ENCODE results near the gene ANTXRL. TPM values are rescaled to one million over a fixed set of nuclear protein-coding genes. Genes with fewer than 3 reads are reported as not detected.
"Not testable (repeated sequence)": the region's sequence is repeated elsewhere in the genome, so short reads cannot be mapped to it uniquely, and the experiment has no call there.

The ANTXRL gene
- total and polyA plus RNA-seq, 2 donors, result 0.39 to 0.57 TPM

GRCh38 chr10:46304062-46304461 is 17.3 kb downstream of the ANTXRL start:
- Histone ChIP-seq H3K27me3 (ENCODE audit: control insufficient read depth in 2 of 2, insufficient read depth in 1 of 2, low read length in 1 of 2) (no peaks in the 10 kb centered on the region), H3K27ac (ENCODE audit: low read depth in 1 of 2, low read length in 1 of 2) (no peak overlapping the region), H3K36me3 (ENCODE audit: control insufficient read depth in 2 of 2, insufficient read depth in 2 of 2, low read length in 1 of 2) (no peaks in the 10 kb centered on the region), H3K4me1 (ENCODE audit: control insufficient read depth in 2 of 2, insufficient read depth in 2 of 2, low read length in 2 of 2) (peaks cover 27 to 32% of the 10 kb centered on the region in 2 donors), H3K4me3 (ENCODE audit: low read length in 2 of 2) (no peak overlapping the region), H3K9me3 (ENCODE audit: control insufficient read depth in 2 of 2, insufficient read depth in 1 of 2, low read length in 1 of 2) (no peaks in the 10 kb centered on the region)
- no peak for DNase-seq (ENCODE audit: low read depth in 6 of 9, low spot score in 9 of 9)
- 97% methylated on average over 3 of the region's 3 CpGs for WGBS

- peaks cover 21 to 26% of the 10 kb centered on the region in 2 donors for H3K4me1 ChIP-seq (ENCODE audit: control insufficient read depth in 2 of 2, insufficient read depth in 2 of 2, low read length in 2 of 2)
- H3K36me3 ChIP-seq (ENCODE audit: control insufficient read depth in 2 of 2, insufficient read depth in 2 of 2, low read length in 1 of 2); DNase-seq (ENCODE audit: low read depth in 6 of 9, low spot score in 9 of 9); H3K4me3 ChIP-seq (ENCODE audit: low read length in 2 of 2); H3K27me3 ChIP-seq (ENCODE audit: control insufficient read depth in 2 of 2, insufficient read depth in 1 of 2, low read length in 1 of 2); H3K9me3 ChIP-seq (ENCODE audit: control insufficient read depth in 2 of 2, insufficient read depth in 1 of 2, low read length in 1 of 2); H3K27ac ChIP-seq (ENCODE audit: low read depth in 1 of 2, low read length in 1 of 2): not testable (repeated sequence)
- WGBS, result 97% methylated on average over 5 of the region's 5 CpGs
These were observed 17.9 kb downstream of the ANTXRL start for GRCh38 chr10:46304671-46305070.

- Histone ChIP-seq H3K4me3 (ENCODE audit: low read length in 2 of 2) (no peak overlapping the region), H3K4me1 (ENCODE audit: control insufficient read depth in 2 of 2, insufficient read depth in 2 of 2, low read length in 2 of 2) (peaks cover 15 to 20% of the 10 kb centered on the region in 2 donors), H3K9me3 (ENCODE audit: control insufficient read depth in 2 of 2, insufficient read depth in 1 of 2, low read length in 1 of 2) (no peaks in the 10 kb centered on the region), H3K27ac (ENCODE audit: low read depth in 1 of 2, low read length in 1 of 2) (peak overlapping the region in 1 of 2 donors; percentile 10), H3K27me3 (ENCODE audit: control insufficient read depth in 2 of 2, insufficient read depth in 1 of 2, low read length in 1 of 2) (no peaks in the 10 kb centered on the region), H3K36me3 (ENCODE audit: control insufficient read depth in 2 of 2, insufficient read depth in 2 of 2, low read length in 1 of 2) (no peaks in the 10 kb centered on the region)
- DNase-seq (ENCODE audit: low read depth in 6 of 9, low spot score in 9 of 9), result no peak
- WGBS, result 92% methylated on average over 10 of the region's 10 CpGs
These were observed 18.5 kb downstream of the ANTXRL start for GRCh38 chr10:46305079-46305818.

- H3K36me3 ChIP-seq (ENCODE audit: control insufficient read depth in 2 of 2, insufficient read depth in 2 of 2, low read length in 1 of 2), result no peaks in the 10 kb centered on the region
- no peak for DNase-seq (ENCODE audit: low read depth in 6 of 9, low spot score in 9 of 9)
- no peaks in the 10 kb centered on the region for H3K27me3 ChIP-seq (ENCODE audit: control insufficient read depth in 2 of 2, insufficient read depth in 1 of 2, low read length in 1 of 2)
- peaks cover 9 to 13% of the 10 kb centered on the region in 2 donors for H3K4me1 ChIP-seq (ENCODE audit: control insufficient read depth in 2 of 2, insufficient read depth in 2 of 2, low read length in 2 of 2)
- 97% methylated on average over 1 of the region's 1 CpG for WGBS
- no peak overlapping the region for H3K4me3 ChIP-seq (ENCODE audit: low read length in 2 of 2)
- no peaks in the 10 kb centered on the region for H3K9me3 ChIP-seq (ENCODE audit: control insufficient read depth in 2 of 2, insufficient read depth in 1 of 2, low read length in 1 of 2)
- H3K27ac ChIP-seq (ENCODE audit: low read depth in 1 of 2, low read length in 1 of 2), result no peak overlapping the region
These were observed 19.2 kb downstream of the ANTXRL start for GRCh38 chr10:46305986-46306385.

GRCh38 chr10:46306516-46307184 is 19.9 kb downstream of the ANTXRL start:
- Histone ChIP-seq H3K36me3 (ENCODE audit: control insufficient read depth in 2 of 2, insufficient read depth in 2 of 2, low read length in 1 of 2) (no peaks in the 10 kb centered on the region), H3K4me1 (ENCODE audit: control insufficient read depth in 2 of 2, insufficient read depth in 2 of 2, low read length in 2 of 2) (peaks cover 3 to 11% of the 10 kb centered on the region in 2 donors), H3K4me3 (ENCODE audit: low read length in 2 of 2) (no peak overlapping the region), H3K9me3 (ENCODE audit: control insufficient read depth in 2 of 2, insufficient read depth in 1 of 2, low read length in 1 of 2) (no peaks in the 10 kb centered on the region), H3K27me3 (ENCODE audit: control insufficient read depth in 2 of 2, insufficient read depth in 1 of 2, low read length in 1 of 2) (no peaks in the 10 kb centered on the region), H3K27ac (ENCODE audit: low read depth in 1 of 2, low read length in 1 of 2) (no peak overlapping the region)
- no peak for DNase-seq (ENCODE audit: low read depth in 6 of 9, low spot score in 9 of 9)
- 96% methylated on average over 5 of the region's 5 CpGs for WGBS

GRCh38 chr10:46307281-46308112 is 20.7 kb downstream of the ANTXRL start:
- Histone ChIP-seq H3K36me3 (ENCODE audit: control insufficient read depth in 2 of 2, insufficient read depth in 2 of 2, low read length in 1 of 2) (no peaks in the 10 kb centered on the region), H3K9me3 (ENCODE audit: control insufficient read depth in 2 of 2, insufficient read depth in 1 of 2, low read length in 1 of 2) (no peaks in the 10 kb centered on the region), H3K4me1 (ENCODE audit: control insufficient read depth in 2 of 2, insufficient read depth in 2 of 2, low read length in 2 of 2) (peaks cover 0 to 8% of the 10 kb centered on the region in 2 donors), H3K27me3 (ENCODE audit: control insufficient read depth in 2 of 2, insufficient read depth in 1 of 2, low read length in 1 of 2) (no peaks in the 10 kb centered on the region), H3K4me3 (ENCODE audit: low read length in 2 of 2) (no peak overlapping the region), H3K27ac (ENCODE audit: low read depth in 1 of 2, low read length in 1 of 2) (no peak overlapping the region)
- 97% methylated on average over 10 of the region's 10 CpGs for WGBS
- no peak for DNase-seq (ENCODE audit: low read depth in 6 of 9, low spot score in 9 of 9)

- Histone ChIP-seq H3K27ac (ENCODE audit: low read depth in 1 of 2, low read length in 1 of 2) (no peak overlapping the region), H3K9me3 (ENCODE audit: control insufficient read depth in 2 of 2, insufficient read depth in 1 of 2, low read length in 1 of 2) (no peaks in the 10 kb centered on the region), H3K36me3 (ENCODE audit: control insufficient read depth in 2 of 2, insufficient read depth in 2 of 2, low read length in 1 of 2) (no peaks in the 10 kb centered on the region), H3K27me3 (ENCODE audit: control insufficient read depth in 2 of 2, insufficient read depth in 1 of 2, low read length in 1 of 2) (no peaks in the 10 kb centered on the region), H3K4me1 (ENCODE audit: control insufficient read depth in 2 of 2, insufficient read depth in 2 of 2, low read length in 2 of 2) (peaks cover 0 to 12% of the 10 kb centered on the region in 2 donors), H3K4me3 (ENCODE audit: low read length in 2 of 2) (no peak overlapping the region)
- no peak for DNase-seq (ENCODE audit: low read depth in 6 of 9, low spot score in 9 of 9)
- over 99% methylated on average over 4 of the region's 4 CpGs for WGBS
These were observed 21.3 kb downstream of the ANTXRL start for GRCh38 chr10:46308113-46308415.

- 93% methylated on average over 21 of the region's 21 CpGs for WGBS
- DNase-seq (ENCODE audit: low read depth in 6 of 9, low spot score in 9 of 9), result no peak
- Histone ChIP-seq H3K4me3 (ENCODE audit: low read length in 2 of 2) (no peak overlapping the region), H3K4me1 (ENCODE audit: control insufficient read depth in 2 of 2, insufficient read depth in 2 of 2, low read length in 2 of 2) (peaks cover 0 to 11% of the 10 kb centered on the region in 2 donors), H3K27ac (ENCODE audit: low read depth in 1 of 2, low read length in 1 of 2) (no peak overlapping the region), H3K9me3 (ENCODE audit: control insufficient read depth in 2 of 2, insufficient read depth in 1 of 2, low read length in 1 of 2) (no peaks in the 10 kb centered on the region), H3K27me3 (ENCODE audit: control insufficient read depth in 2 of 2, insufficient read depth in 1 of 2, low read length in 1 of 2) (no peaks in the 10 kb centered on the region), H3K36me3 (ENCODE audit: control insufficient read depth in 2 of 2, insufficient read depth in 2 of 2, low read length in 1 of 2) (no peaks in the 10 kb centered on the region)
These were observed 22.1 kb downstream of the ANTXRL start for GRCh38 chr10:46308666-46309450.
